ENCODE measurements around the gene STAC2. TPM values are rescaled to one million over a fixed set of nuclear protein-coding genes. Genes with fewer than 3 reads are reported as not detected.

STAC2 gene
- under 1 TPM in 2 of 3 donors, not detected in 1; 0.17 to 0.79 TPM for total RNA-seq
- long read RNA-seq, donor 1, result 0 reads
- long read RNA-seq, donor 2, result 0 reads

GRCh38 chr17:39225308-39225958, at the start of gene STAC2:
Gene STAC2 (minus strand): TSS chr17:39225945. CDS start chr17:39225502, 443 bp downstream.
- Histone ChIP-seq H3K36me3 (ENCODE audit: low read depth) (no peaks in the 10 kb centered on the region), H3K4me1 (ENCODE audit: low read depth) (peaks cover 7% of the 10 kb centered on the region), H3K9me3 (no peaks in the 10 kb centered on the region), H3K4me3 (no peak within 1 kb of the TSS)
- TF ChIP-seq, protein P1, sequence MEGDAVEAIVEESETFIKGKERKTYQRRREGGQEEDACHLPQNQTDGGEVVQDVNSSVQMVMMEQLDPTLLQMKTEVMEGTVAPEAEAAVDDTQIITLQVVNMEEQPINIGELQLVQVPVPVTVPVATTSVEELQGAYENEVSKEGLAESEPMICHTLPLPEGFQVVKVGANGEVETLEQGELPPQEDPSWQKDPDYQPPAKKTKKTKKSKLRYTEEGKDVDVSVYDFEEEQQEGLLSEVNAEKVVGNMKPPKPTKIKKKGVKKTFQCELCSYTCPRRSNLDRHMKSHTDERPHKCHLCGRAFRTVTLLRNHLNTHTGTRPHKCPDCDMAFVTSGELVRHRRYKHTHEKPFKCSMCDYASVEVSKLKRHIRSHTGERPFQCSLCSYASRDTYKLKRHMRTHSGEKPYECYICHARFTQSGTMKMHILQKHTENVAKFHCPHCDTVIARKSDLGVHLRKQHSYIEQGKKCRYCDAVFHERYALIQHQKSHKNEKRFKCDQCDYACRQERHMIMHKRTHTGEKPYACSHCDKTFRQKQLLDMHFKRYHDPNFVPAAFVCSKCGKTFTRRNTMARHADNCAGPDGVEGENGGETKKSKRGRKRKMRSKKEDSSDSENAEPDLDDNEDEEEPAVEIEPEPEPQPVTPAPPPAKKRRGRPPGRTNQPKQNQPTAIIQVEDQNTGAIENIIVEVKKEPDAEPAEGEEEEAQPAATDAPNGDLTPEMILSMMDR (IDR thresholded peaks at IDR 0.05), result no peak
- DNase-seq (peak in 1 of 3 donors; percentile 46), ATAC-seq (peak; percentile 23)
- intact Hi-C loops (cut with DNase I, micrococcal nuclease), result no loop called here

DNA sequence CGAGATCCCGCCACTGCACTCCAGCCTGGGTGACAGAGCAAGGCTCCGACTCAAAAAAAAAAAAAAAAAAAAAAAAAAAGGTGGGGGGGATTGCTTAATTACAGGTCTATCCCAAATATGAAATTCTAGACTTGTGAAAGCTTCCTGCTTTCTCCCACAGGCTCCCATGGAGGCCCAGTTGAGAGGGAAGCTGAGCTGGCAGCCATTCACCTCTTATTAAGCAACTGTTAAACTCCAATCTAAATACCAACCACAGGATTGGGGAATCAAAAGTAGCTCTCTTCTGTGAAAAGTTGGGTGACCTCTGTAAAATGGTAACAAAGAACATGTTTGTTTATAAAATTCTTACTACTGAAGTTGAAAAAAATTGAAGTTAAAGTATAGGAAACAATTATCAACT, 45.8 kb upstream of the STAC2 start:
- TF ChIP-seq, protein P1 (IDR thresholded peaks at IDR 0.05), result no peak
- ATAC-seq, result no peak
- H3K36me3 ChIP-seq (ENCODE audit: low read depth), result peaks cover 4% of the 10 kb centered on the region
- H3K4me3 ChIP-seq, result no peak overlapping the region
- intact Hi-C loops (cut with DNase I, micrococcal nuclease), result no loop called here
- DNase-seq, result no peak
- no peaks in the 10 kb centered on the region for H3K9me3 ChIP-seq
- no peaks in the 10 kb centered on the region for H3K4me1 ChIP-seq (ENCODE audit: low read depth)

GRCh38 chr17:39270923-39271322, 45.2 kb upstream of the STAC2 start:
- ATAC-seq, result no peak
- H3K4me3 ChIP-seq, result no peak overlapping the region
- H3K36me3 ChIP-seq (ENCODE audit: low read depth), result peaks cover 4% of the 10 kb centered on the region
- no peaks in the 10 kb centered on the region for H3K9me3 ChIP-seq
- TF ChIP-seq, protein P1 (IDR thresholded peaks at IDR 0.05), result no peak
- intact Hi-C loops (cut with DNase I, micrococcal nuclease), result no loop called here
- H3K4me1 ChIP-seq (ENCODE audit: low read depth), result no peaks in the 10 kb centered on the region
- peak in 1 of 3 donors; percentile 13 for DNase-seq

DNA sequence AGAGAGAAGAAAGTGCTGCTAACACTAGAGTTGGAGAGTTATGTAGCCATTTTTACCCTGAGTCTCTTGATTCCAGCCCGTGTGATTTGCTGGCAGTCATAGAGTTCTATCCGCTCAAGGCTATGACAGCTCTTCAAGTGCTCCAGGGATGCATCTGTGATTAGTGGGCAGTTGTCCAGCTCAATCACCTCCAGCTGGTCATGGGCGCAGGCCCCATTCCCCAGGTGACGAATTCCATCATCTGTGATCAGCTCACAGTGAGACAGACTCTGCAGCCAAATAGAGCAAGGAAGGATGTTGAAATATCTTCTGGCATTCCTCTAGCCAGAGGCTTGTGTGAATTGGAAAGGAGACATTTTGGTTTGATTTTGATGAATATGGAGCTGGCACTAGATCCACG, 38.4 kb upstream of the STAC2 start:
- no peaks in the 10 kb centered on the region for H3K9me3 ChIP-seq
- ATAC-seq, result no peak
- no peaks in the 10 kb centered on the region for H3K4me1 ChIP-seq (ENCODE audit: low read depth)
- H3K4me3 ChIP-seq, result no peak overlapping the region
- intact Hi-C loops (cut with DNase I, micrococcal nuclease), result no loop called here
- TF ChIP-seq, protein P1 (IDR thresholded peaks at IDR 0.05), result no peak
- no peaks in the 10 kb centered on the region for H3K36me3 ChIP-seq (ENCODE audit: low read depth)
- DNase-seq, result no peak

DNA sequence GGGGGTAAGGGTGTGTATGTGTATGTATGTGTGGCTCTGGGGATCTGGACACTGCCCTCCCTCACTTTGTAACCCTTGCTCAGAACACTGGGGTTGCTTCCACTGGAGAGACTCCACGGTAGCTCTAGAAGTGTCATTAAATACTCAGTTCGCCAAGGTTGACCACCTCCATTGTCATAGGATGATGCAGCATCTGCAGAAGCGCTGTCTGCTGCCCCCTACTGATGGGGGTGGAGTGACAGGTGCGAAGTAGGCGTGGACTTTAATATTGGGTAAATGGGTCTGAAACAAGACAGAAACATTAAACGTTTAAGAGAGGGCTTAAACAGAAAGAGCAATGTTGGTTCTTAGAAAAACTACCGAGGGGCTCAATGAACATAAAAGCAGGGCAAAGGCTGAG, 35.5 kb upstream of the STAC2 start:
- ATAC-seq, result no peak
- DNase-seq, result peak in 1 of 3 donors; percentile 23
- Histone ChIP-seq H3K4me3 (no peak overlapping the region), H3K4me1 (ENCODE audit: low read depth) (peaks cover 9% of the 10 kb centered on the region), H3K36me3 (ENCODE audit: low read depth) (no peaks in the 10 kb centered on the region), H3K9me3 (no peaks in the 10 kb centered on the region)
- intact Hi-C loops (cut with DNase I, micrococcal nuclease), result no loop called here
- TF ChIP-seq, protein P1 (IDR thresholded peaks at IDR 0.05), result no peak
